ENCODE data around the gene ZBTB22.
"Not testable (repeated sequence)": the region's sequence is repeated elsewhere in the genome, so short reads cannot be mapped to it uniquely, and the experiment has no call there.

ZBTB22 gene

GRCh38 chr6:33276581-33276863, 41.0 kb downstream of the ZBTB22 start:
- peaks cover 6% of the 10 kb centered on the region for H3K4me1 ChIP-seq

GRCh38 chr6:33275795-33276580, 41.6 kb downstream of the ZBTB22 start:
- Histone ChIP-seq H3K4me3 (ENCODE audit: low read depth, low read length) (peak overlapping the region; percentile 63), H3K4me2 (ENCODE audit: low read length) (peak overlapping the region; percentile 78)
- H3K79me2 ChIP-seq; H2AFZ ChIP-seq; H3K9me3 ChIP-seq (ENCODE audit: control insufficient read depth, low read length); H3K9ac ChIP-seq; H3K27me3 ChIP-seq (ENCODE audit: control insufficient read depth, insufficient read depth, low read length); H3K4me1 ChIP-seq; H3K36me3 ChIP-seq (ENCODE audit: control insufficient read depth, insufficient read depth, low read length); H3K27ac ChIP-seq: not testable (repeated sequence)

More at GRCh38 chr6:33276581-33276863, 41.0 kb downstream of the ZBTB22 start:
- Histone ChIP-seq H3K9ac (no peak overlapping the region), H2AFZ (peak overlapping the region; percentile 72), H3K79me2 (no peaks in the 10 kb centered on the region), H3K4me2 (ENCODE audit: low read length) (peak overlapping the region; percentile 78), H3K27ac (peak overlapping the region; percentile 50), H3K36me3 (ENCODE audit: control insufficient read depth, insufficient read depth, low read length) (no peaks in the 10 kb centered on the region), H3K4me3 (ENCODE audit: low read depth, low read length) (peak overlapping the region; percentile 63), H3K9me3 (ENCODE audit: control insufficient read depth, low read length) (no peaks in the 10 kb centered on the region), H3K27me3 (ENCODE audit: control insufficient read depth, insufficient read depth, low read length) (no peaks in the 10 kb centered on the region)
- TF ChIP-seq, protein P1, sequence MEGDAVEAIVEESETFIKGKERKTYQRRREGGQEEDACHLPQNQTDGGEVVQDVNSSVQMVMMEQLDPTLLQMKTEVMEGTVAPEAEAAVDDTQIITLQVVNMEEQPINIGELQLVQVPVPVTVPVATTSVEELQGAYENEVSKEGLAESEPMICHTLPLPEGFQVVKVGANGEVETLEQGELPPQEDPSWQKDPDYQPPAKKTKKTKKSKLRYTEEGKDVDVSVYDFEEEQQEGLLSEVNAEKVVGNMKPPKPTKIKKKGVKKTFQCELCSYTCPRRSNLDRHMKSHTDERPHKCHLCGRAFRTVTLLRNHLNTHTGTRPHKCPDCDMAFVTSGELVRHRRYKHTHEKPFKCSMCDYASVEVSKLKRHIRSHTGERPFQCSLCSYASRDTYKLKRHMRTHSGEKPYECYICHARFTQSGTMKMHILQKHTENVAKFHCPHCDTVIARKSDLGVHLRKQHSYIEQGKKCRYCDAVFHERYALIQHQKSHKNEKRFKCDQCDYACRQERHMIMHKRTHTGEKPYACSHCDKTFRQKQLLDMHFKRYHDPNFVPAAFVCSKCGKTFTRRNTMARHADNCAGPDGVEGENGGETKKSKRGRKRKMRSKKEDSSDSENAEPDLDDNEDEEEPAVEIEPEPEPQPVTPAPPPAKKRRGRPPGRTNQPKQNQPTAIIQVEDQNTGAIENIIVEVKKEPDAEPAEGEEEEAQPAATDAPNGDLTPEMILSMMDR (IDR thresholded peaks at IDR 0.05) = no peak

DNA sequence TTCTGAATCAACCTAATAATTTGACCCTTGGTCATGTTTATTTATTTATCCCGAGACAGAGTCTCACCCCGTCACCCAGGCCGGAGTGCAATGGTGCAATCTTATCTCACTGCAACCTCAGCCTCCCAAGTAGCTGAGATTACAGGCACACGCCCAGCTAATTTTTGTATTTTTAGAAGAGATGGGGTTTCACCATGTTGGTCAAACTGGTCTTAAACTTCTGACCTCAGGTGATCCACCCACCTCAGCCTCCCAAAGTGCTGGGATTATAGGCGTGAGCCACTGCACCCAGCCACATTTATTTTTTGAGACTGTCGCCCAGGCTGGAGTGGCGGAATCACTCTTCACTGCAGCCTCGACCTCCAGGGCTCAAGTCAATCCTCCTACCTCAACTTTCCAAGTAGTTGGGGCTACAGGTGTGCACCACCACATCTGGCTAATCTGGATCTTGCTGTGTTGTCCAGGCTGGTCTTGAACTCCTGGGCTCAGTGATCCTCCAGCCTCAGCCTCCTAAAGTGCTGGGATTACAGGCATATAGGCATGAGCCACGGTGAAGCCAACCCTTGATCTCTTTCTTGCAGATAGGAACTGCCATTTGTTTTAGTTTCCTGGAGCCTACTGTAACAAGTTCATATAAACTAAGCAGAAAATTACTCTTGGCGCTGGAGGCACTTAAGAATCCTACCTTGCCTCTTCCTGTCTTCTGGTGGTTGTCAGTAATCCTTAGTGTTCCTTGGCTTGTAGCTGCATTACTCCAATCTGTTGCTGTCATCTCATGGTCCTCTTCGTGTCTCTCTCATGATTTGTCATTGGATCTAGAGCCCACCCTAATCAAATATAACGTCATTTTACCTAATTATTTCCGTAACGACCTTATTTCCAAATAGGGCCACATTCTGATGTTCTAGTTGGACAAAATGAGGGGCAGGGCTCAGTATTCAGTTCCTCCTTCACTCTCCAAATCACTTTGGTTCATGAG, 43.3 kb downstream of the ZBTB22 start:
- TF ChIP-seq, protein P1 (IDR thresholded peaks at IDR 0.05) = no peak
- H3K9ac ChIP-seq = no peak overlapping the region
- H3K4me3 ChIP-seq (ENCODE audit: low read depth, low read length) = no peak overlapping the region
- H3K4me1 ChIP-seq = peaks cover 6% of the 10 kb centered on the region
- no peak overlapping the region for H3K4me2 ChIP-seq (ENCODE audit: low read length)
- no peaks in the 10 kb centered on the region for H3K9me3 ChIP-seq (ENCODE audit: control insufficient read depth, low read length)
- H2AFZ ChIP-seq = no peak overlapping the region
- no peaks in the 10 kb centered on the region for H3K36me3 ChIP-seq (ENCODE audit: control insufficient read depth, insufficient read depth, low read length)
- H3K27me3 ChIP-seq (ENCODE audit: control insufficient read depth, insufficient read depth, low read length) = no peaks in the 10 kb centered on the region
- H3K27ac ChIP-seq = no peak overlapping the region
- peaks cover 6% of the 10 kb centered on the region for H3K79me2 ChIP-seq

GRCh38 chr6:33273129-33273923, 44.2 kb downstream of the ZBTB22 start:
- Histone ChIP-seq H3K4me3 (ENCODE audit: low read depth, low read length) (no peak overlapping the region), H3K79me2 (peaks cover 6% of the 10 kb centered on the region), H3K9me3 (ENCODE audit: control insufficient read depth, low read length) (no peaks in the 10 kb centered on the region), H3K27ac (no peak overlapping the region), H3K27me3 (ENCODE audit: control insufficient read depth, insufficient read depth, low read length) (no peaks in the 10 kb centered on the region), H3K9ac (no peak overlapping the region), H2AFZ (no peak overlapping the region), H3K36me3 (ENCODE audit: control insufficient read depth, insufficient read depth, low read length) (no peaks in the 10 kb centered on the region), H3K4me1 (peaks cover 6% of the 10 kb centered on the region), H3K4me2 (ENCODE audit: low read length) (peak overlapping the region; percentile 84)
- TF ChIP-seq, protein P1 (IDR thresholded peaks at IDR 0.05) = no peak

All from parathyroid adenoma (tissue), 2 donors.